ENCODE data around the gene APRT.

DNA sequence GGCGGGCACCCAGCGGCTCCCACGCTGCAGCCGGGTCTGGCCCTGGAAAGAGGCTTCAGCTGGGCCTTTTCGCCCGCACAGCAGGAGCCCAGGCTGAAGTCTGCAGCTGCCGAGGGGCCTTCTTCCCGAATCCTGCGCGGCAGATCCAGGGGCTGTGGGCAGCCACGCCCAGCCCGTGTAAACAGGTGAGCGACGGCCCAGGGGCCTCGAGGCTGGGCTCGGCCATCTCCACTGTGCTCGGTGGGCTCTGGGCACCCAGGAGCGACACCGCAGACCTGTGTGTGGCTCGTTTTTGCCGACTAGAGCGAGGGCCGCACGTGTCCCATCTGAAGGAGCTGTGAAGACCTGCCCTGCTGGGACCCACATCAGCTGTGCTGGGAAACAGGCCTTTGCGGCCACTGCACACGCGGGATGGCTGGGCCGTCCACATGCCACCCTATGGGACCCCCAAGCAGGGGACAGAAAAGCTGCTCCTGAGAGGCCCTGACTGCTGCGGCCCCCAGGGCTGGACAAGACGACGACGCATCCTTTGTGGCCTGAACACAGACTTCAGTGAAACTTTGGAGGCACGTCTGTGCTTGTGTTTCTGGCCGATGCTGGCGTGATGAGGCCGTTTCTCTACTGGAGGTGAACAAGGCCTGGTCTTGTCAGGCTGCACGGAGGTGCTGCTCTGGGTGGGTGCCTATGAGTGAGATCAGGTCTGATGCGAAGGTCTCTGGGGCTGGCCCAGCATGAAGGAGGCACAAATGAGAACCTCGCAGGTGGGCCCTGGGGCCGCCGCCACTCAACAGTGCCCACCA, 5.2 kb upstream of the APRT start:
- TF ChIP-seq, protein P1, sequence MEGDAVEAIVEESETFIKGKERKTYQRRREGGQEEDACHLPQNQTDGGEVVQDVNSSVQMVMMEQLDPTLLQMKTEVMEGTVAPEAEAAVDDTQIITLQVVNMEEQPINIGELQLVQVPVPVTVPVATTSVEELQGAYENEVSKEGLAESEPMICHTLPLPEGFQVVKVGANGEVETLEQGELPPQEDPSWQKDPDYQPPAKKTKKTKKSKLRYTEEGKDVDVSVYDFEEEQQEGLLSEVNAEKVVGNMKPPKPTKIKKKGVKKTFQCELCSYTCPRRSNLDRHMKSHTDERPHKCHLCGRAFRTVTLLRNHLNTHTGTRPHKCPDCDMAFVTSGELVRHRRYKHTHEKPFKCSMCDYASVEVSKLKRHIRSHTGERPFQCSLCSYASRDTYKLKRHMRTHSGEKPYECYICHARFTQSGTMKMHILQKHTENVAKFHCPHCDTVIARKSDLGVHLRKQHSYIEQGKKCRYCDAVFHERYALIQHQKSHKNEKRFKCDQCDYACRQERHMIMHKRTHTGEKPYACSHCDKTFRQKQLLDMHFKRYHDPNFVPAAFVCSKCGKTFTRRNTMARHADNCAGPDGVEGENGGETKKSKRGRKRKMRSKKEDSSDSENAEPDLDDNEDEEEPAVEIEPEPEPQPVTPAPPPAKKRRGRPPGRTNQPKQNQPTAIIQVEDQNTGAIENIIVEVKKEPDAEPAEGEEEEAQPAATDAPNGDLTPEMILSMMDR (IDR thresholded peaks at IDR 0.05; ENCODE audit: low read depth, low read length, poor library complexity, severe bottlenecking): no peak
- no peak for TF ChIP-seq EZH2phosphoT487 (IDR thresholded peaks at IDR 0.05; ENCODE audit: borderline replicate concordance, low read length)

Measured in DOHH2 (cell line).